Urothelium cell line (cell line): ENCODE results near the gene DPEP3.

Source experiments
- DNase-seq: peaks from one replicate; pipeline ENCODE4 v3.0.0; 2011; ENCODE audit warnings: low spot score, mixed read lengths
- FAIRE-seq: peaks from 2 replicates; lab custom pipeline; 2011; peaks lifted over from hg19 to GRCh38; lab: Jason Lieb, UNC

DPEP3 gene

DNA sequence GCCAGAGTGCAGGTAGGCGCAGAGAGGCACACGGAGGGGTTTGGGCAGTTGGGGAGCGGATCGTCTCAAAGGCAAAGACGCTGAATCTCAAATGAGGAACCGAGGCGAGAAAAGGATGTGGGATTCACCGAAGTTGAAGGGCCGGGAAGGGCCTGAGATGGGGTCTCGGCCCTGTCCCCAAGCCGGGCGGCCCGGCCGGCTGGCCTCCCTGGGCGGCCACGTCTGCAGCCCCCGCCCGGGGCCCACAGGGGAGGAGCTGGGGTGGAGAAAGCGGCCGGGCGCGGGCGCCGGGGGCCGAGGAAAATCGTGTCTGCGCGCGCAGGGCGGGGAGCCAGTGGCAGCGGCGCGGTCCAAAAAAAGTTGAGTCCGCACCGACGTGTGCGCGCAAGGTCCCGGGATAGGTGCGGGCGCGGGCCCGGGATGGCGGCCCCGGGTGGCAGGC, 12.3 kb downstream of the DPEP3 start:
- FAIRE-seq = no peak
- DNase-seq = peak; percentile 58

DNA sequence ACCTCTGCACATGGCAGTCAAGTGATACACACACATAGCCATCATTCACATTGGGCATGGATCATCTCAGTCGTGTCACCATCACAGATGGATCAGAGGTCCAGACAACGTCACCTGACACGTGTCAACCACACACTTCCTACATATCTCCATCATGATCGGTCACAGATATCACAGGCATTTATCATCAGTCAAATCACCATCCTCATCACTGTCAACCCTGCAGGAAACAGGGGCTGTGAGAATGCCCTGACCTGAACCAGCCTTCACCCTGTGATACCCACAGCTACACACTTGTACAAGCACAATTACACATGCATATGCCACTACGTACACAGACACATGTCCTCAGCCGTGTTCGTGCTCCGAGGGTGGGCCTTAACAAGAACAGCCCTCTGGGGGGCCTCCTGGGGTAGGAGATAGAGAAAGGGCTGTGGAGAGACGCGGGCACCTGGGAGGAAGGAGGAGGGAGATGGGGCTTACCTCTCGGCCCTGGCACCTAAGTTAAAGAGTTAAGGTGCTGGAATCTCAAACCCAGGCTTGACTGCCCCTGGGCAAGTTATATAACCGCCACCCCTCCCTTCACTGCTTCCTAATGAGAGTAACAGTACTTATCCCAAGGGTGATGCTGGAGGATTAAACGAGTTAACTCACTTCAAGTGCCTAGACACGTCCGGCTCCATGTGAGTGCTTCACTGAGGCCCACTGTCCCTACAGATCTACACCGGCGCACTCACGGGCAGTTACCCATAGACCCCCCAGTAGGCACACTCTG, 12.9 kb downstream of the DPEP3 start:
- no peak for DNase-seq
- peak; percentile 37 for FAIRE-seq

DNA sequence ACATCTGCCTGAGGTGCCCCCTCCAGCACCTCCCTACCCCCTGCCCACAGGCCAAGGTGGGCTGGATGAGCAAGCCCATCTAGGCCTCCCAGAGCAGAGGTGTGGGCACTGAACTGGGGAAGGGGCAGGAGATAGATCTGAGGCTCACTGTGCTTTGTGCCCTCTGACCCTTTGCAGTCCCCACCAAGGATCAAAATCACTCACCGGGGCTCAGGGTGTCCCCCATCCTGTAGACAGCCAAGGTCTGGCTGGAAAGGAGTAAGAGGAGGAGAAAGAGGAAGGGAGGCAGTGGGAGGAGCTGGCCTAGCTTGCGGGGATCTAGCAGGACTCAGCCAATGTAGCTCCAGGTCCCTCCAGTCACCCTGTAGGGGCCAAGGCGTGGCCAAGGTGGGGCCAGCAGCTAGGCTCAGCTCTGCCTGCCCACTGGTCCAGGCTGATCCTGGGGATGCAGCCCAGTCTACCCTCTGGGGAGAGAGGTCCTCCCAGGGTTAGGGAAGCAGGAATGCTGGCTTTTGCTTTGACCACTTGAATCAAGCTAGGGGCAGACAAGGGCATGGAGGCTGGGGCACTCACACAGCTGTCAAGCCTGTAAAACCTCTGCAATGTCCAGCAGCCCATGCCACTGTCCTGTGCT, 13.6 kb downstream of the DPEP3 start:
- DNase-seq (peak; percentile 77), FAIRE-seq (no peak)

DNA sequence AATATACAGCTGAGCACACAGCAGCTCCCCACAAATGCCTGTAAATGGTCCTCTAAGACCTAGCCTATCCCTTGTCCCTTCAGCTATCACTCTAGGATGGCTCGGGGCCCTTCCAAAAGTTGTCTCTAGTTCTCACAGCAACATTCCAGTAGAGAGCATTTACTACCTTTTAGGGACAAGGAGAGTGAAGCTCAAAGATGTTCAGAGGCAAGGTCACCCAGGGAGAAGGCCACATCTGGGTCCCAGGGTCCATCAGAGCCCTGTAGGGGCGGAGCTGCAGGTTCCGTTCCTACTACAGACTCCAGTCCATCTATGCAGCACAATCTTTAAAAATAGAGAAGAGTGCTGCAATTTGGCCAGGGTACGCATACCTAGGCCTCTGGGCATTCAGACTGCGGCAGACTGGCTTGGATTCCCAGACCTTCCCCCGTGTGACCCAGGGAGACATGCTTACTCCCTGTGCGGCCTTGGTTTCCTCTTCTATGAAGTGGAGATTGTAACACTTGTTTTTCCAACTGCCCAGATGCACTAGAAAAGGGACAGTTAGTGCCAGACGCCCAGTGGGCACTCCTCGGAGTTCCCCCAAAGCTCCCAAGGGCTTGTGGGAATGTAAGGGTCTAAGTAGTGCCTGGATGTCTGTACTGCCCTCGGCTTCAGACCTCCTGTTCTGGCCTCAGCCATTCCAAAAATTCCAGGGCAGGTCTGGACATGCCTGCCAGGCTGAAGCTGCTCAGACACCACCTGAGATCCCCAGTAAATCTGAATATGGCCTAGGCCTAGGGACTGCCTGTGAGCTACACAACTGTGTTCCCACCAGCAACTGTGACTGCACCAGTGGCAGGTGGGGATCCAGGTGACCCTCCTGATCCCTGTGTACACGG, 14.4 kb downstream of the DPEP3 start:
- DNase-seq = no peak
- no peak for FAIRE-seq

DNA sequence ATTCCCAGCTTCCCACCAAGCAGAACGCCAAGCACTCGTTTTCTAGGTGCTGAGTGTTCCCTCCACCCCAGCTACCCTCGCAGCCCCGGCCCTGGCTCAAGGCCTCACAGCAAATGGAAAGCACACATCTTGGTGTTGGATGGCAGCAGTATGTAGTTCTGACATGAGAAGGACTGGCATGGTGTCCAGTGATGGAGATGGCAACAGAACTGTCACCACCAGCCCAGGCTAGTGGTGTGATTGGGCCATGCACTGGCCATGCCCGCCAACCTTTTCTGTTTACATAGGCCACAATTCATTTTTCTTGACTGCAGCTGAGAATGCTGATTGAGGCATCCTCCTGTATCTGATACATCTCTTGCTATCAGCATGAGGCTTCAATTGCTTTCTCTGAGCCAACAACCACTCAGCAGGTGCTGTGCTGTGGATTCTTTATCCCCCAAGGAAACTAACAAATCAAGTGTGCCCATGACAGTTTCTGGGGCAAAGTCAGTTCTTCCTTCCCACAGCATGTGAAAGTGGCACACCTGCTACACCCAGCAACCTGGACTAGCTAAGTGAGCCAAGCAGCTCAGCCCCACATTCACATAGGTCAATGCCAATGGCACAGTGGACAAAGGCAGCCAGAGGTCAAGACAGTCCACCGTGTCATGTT, 15.7 kb downstream of the DPEP3 start:
- FAIRE-seq (no peak), DNase-seq (no peak)

DNA sequence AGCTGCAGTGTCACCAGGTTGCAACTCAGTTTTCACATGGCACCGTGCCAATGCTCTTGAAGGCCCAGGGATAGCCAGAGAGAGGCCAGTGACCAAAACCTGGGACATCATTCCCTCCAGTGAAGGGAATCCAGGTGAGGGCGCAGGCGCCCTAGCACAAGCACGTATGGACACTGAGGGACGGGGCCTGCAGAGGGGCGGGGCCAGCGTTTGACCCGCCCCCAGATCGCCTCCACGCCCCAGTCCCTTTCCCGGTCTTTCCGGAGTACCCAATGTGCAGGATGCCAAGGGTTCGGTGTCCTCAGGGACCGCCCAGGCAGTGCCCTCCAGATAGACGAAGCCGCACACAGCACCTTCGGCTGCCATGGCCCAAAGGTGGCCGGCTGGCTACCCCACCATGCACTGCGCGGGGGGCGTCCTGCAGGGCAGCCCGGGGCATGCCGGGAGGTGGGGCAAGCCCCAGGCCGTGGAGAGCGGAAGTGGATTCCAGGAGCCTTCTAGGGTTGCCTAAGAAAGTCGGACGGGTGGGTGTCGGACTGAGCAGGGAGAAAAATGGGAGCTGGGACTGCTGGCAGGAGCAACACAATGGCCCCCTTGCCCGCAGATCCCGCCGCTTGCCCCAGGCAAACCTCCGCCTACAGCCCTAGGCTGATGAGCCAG, 16.5 kb downstream of the DPEP3 start:
- no peak for DNase-seq
- no peak for FAIRE-seq

DNA sequence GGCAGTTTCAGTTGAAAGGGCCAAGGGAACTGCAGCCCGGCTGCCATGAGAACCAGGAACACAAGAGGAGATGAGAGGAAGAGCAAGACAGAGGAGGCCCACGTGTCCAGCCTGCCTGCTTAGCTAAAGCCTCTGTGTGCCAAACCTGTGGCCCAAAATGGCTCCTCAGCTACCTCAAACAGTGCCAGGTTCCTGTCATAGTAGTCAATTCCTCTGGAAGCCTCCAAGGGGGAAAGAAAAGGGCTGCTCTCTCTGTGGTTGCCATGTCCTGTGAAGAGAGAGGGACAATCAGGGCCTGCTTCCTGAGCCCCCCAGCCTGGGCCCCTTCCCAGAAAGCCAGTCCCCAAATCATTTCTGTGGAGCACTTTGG, 17.0 kb downstream of the DPEP3 start:
- DNase-seq = no peak
- no peak for FAIRE-seq

DNA sequence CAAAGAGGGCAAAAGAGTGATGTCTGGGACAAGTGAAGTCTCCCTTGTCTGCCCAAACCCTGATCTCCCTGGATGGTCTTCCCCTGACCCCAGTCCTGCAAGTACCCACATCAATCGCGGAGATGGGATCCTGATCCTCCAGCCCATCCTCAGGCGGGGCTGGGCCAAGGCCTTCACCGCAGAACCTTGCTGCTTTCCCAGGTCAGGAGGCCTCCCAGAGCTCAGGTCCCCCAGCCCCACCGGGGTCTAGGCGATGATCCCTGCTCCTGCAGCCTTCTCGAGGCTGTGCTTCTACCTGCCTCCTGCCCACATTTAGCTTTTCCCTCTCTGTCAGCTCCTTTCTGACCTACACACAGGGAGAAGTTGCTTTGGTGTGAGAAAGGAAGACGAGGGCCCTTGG, 18.2 kb downstream of the DPEP3 start:
- no peak for FAIRE-seq

DNA sequence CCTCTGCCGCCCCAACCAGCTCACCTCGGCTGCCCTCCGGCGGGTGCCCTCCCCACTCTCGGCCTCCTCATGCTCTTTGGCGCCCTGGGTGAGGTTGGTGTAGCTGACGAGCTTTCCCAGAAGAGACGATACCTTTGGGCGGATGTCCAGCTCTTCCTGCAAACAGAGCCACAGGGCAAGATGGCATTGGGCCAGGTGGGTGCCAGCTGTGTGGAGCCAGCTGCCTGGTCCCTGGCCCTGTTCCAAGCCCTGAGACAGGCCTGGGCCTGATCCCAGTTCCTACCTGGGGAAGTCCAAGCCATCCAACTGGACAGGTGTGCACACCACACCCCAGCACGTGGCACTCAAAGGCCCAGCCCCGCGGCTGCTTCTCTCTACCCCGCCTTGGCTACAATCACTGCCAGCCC, 18.7 kb downstream of the DPEP3 start:
- FAIRE-seq (no peak), DNase-seq (no peak)

More for the DNA sequence above, 18.2 kb downstream of the DPEP3 start:
- no peak for DNase-seq

DNA sequence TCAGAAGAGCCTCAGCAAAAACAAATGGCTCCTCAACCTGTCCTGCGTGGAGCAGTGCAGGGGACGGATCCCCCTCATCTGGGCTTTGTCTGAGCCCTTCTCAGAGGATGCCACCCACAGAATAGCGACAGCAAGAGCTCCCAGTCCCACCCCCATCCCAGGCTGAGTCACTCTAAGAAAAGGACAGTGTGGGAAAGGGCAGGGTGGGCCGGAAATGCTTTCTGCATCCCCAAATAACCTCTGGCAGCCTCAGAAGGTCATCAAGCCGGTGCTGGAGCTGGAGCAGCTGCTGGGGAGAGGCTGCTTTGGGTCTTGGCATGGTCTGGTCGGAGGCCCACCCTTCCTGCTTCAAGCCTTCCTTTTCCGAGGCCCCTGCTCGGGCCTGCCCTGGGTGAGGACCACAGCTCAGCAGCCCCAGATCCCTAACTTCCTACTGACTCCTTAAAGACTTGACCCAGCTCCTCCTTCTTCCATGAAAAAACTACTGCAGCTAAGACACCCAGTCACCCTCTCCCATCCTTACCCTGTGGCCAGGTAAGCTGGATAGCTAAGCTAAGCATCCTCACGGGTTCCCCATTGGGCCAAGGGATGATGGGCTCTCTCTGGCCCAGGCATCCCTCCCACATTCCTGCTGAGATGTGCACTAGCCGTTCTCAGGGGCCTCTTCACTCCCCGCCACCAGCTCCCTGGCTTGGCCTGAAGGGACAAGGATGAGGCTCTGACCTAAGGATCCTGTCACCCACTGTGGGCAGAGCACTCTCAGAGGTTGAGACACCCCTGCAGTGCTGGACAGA, 20.6 kb downstream of the DPEP3 start:
- no peak for FAIRE-seq
- peak; percentile 70 for DNase-seq

DNA sequence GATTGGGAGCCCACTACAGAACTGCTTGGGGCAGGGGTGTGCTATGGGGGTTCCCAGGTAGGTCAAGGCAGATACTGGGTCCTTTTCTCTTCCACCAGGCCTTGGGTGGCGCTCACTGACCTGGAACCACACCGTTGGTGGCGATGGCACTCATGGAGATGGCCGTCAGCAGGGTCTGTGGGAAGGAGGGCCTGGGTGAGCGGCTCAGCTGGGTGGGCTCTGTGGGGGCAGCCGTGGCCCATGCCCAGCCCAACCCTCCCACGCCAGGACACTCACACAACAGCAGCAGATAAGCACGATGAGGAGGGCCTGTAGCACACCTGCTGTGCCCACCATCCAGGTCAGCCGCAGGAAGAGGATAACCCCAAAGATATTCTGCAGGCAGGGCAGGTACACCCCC, 22.7 kb downstream of the DPEP3 start:
- no peak for DNase-seq
- no peak for FAIRE-seq

DNA sequence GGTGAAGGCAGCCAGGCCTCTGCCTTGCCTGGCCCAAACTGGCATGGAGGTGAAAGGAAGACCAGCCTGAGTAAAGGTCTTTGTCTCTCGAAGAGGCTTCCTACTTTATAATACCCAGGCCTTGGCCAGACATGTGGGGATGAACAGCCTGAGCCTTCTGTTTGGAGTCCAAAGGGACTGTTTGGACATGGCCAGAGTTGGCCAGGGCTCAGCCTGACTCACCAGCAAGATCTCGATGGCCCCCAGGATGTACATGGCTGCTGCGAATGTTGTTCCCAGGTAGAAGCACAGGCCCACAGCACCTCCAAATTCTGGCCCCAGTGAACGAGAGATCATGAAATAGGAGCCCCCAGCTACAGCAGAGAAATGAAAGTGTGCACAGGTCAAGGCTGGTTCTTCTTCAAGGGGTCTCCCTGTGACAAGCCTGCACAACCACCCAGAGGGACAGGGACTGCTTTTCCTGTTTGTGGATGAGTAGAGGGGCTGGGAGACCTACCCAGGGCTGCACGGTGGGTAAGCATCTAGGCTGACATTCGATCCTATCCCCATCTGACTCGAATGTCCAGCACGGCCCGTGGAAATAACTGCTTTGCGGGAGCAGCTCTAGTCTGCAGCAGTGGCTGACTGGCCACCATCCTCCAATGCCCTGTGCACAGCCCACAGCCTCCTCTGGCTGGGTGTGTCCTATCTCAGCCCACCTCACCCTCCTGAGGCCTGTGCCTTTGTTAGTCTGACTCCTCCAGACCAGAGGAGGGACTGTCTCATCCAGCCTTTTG, 25.7 kb downstream of the DPEP3 start:
- no peak for DNase-seq

DNA sequence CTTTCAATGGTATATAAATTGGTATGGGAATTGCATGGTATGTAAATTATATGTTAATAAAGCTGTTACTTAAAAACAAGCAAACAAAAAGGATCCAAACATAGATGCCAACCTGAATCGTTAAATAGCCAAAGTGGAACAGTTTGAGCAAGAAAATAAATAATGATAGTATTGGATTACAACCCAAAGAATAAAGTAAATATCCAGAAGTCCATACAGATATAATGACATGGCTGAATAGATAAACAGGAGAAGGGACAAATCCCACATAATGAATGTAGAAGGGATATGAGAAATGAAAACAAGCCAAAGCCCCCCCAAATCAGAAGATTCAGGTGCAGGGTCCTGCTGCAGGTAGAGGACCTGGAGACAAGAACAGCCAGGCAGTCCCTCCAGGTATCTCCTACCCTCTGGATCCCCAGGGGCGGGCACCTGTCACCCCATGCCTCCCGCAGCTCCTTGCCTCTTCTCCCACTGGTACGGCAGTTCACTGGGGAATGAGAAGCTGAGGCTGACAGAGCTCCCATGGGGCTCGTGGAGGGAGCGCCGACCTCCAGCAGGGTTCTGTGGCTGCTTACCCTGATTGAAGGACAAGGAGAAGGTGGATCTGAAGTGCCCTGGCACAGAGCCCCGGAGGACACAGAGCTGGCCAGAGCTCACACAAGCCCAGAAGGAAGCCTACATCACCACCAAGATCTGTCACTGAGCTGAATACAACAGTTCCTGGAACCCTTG, 26.5 kb downstream of the DPEP3 start:
- FAIRE-seq (no peak), DNase-seq (no peak)

More for the DNA sequence above, 25.7 kb downstream of the DPEP3 start:
- FAIRE-seq = no peak

DNA sequence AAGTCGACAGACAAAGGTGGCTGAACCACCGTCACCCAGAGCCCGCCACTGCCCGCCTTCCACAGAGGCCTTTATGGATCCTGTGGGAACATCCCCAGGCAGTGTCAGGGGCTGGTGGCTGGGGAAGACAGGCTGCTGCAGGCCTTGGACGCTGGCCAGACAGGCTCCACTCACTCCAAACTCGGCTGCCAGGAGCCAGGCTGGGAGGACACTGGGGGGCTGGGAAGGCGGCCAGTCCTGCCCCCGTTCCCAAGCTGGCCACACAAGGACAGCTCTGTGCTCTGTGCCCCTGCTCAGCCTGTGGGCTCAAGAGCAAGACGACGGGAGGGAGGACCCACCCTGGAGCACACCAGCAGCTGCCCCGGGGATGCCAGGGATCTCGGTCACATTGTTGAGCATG, 28.8 kb downstream of the DPEP3 start:
- no peak for FAIRE-seq
- DNase-seq = no peak

DNA sequence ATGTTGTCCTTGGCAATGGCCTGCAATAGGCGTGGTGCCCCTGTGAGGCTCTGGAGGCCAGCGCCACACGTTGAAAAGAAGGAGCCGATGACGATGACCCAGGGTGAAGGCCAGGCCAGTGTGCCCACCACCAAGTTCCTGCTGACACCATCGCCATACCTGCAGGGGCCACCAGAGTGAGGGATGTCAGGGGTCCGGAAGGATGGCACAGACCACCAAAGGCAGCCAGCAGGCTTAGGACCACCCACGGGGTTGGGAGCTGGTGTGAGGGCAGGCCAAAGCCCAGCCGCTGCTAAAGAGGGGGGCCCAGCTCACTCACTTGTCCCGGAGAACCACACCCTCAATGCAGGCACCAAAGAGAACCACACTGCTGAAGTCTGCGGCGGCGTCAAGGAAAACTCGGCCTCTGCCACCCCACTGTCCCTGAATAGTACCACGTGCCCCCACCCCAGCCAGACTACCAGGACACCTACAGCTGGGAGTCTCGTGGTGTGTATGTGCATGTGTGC, 29.9 kb downstream of the DPEP3 start:
- no peak for FAIRE-seq
- no peak for DNase-seq

DNA sequence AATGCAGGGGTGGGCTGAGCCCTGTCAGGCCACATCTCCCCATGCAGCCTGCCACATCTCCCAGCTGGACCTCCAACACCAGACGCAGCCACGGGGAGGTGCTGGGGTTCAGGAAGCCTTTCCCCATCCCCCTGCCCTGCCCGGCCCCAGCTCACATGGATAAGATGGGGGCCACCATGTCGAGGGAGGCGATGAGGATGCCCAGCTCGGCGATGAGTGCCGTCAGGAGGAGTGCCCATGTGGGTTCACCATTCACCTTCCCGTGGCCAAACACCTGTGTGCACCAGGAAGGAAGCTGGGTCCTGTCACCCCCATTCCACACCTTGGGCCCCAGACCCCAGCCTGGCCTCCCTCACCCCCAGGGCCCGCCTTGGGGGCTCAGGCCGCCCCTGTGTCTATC, 30.7 kb downstream of the DPEP3 start:
- FAIRE-seq = no peak

DNA sequence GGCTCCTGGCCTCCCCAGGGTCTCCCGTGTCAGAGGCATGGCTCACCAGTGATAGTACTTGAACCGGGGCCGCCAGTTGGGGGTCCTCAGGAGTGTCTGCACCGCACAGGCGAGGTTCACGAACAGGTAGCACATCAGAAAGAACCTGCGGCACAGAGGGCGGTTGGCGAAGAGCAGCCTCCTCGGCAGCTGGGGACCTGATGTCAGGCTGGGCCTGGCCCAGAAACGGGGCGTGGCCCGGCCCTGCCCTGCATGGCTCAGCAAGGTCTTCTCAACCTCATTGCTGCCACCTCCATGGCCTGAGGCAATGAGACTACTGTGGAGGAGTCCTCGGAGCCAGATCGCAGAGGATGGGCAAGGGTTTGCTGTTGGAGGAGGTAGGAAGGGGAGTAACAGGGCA, 32.3 kb downstream of the DPEP3 start:
- FAIRE-seq = no peak
- DNase-seq = no peak

More for the DNA sequence above, 30.7 kb downstream of the DPEP3 start:
- no peak for DNase-seq

DNA sequence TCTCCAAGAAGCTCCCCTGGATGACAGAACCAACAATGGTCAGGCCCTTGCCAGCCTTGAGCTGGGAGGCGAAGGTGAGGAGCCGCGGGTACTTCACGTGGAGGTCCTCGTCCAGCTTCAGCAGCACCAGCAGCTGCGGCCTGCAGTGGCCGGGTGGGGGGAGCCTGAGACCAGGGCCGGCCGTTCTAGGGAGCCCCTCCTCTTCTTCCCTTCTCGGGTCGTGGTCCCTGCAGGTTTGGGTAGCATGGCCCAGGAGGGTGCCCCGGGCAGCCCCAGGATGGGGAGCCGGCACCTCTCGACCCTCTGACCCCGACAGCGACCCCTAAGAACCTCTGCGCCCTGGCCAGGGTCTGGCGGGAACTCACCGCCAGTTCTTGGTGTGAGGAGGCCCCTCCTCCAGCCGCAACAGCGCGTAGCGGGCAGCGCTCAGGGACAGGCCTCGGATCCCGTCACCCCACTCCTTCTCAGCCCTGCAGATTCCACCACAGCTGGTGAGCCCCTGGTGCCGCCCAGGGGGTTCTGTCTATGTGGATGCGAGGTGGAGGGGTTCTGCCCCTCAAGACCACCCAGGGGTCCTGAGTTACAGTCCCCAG, 33.2 kb downstream of the DPEP3 start:
- no peak for FAIRE-seq
- no peak for DNase-seq
